Skeletal muscle satellite cell (primary cell): ENCODE data around the gene RNLS. TPM values are rescaled to one million over a fixed set of nuclear protein-coding genes. Genes with fewer than 3 reads are reported as not detected.

ENCODE experiments used
- H3K27me3 ChIP-seq: 2 replicates; pipeline ENCODE4 v1.7.0; 2013; ENCODE audit warnings: low read length; ENCODE audit not compliant: control insufficient read depth, insufficient read depth
- H3K36me3 ChIP-seq: 2 replicates; pipeline ENCODE4 v1.7.0; 2013; ENCODE audit warnings: mild to moderate bottlenecking, control low read depth, low read length; ENCODE audit not compliant: insufficient read depth
- H3K4me1 ChIP-seq: 2 replicates; pipeline ENCODE4 v1.7.0; 2013; ENCODE audit warnings: low read length; ENCODE audit not compliant: control insufficient read depth, insufficient read depth
- H3K4me2 ChIP-seq: 2 replicates; pipeline ENCODE4 v1.7.0; 2013; ENCODE audit warnings: mild to moderate bottlenecking, low read length
- H3K4me3 ChIP-seq: 2 replicates; pipeline ENCODE4 v1.7.0; 2013; ENCODE audit warnings: low read length
- H3K9ac ChIP-seq: 2 replicates; pipeline ENCODE4 v1.7.0; 2013; ENCODE audit warnings: mild to moderate bottlenecking, low read depth, low read length, moderate library complexity
- H3K9me3 ChIP-seq: replicated peaks from 2 replicates; pipeline ENCODE4 v1.7.0; 2013; ENCODE audit warnings: mild to moderate bottlenecking, control low read depth, low read length
- total RNA-seq: library from RNA; depleted of rRNA; stranded (reverse); fragments of >200 nt; gene quantifications from 2 replicates; pipeline ENCODE4 v1.2.3, GENCODE V29; 2012; rRNA removed

The RNLS gene
- total RNA-seq, result 9.4 and 13.2 TPM in 2 replicates

DNA sequence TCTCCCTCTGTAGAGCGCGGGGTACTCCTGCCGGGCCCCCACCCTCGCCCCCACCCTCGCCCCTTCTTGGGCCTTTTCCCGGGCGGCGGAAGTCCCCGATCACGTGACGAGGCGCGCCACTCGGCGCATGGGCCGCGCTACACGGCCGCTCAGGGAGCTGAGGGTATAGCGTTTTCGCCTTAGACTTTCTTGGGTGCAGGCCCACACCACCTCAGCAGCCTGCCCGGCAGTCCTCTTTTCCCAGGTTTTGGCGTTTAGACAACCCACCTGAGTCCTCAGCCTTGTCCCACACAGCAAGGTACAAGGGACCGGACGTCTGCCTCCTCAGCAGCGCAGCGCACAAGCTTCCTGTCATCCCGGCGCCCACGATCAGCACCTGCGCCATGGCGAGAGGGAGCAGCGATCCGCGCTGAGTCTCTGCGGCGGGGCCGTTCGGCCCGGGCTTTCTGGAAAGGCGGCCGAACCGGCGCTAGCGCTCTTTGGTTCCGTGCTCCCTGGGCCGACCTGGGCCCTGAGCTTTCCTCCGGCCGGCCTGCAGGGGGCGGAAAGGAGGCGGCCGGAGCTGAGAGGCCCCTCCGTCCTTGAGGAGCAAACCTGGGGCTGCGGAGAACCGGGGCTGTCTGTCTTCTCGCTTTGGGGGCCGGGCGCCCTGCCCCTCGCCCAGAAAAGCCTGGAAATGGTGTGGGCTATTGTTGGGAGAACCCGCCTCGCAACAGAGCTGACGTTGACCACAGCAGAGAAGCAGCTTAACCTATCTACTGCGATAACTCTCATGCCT lies at the start of gene RNLS:
TSS of gene RNLS (minus strand) at position 513 of the 778 bp plus-strand sequence.
- peak within 1 kb of the TSS; percentile 76 for H3K4me3 ChIP-seq
- H3K9ac ChIP-seq, result peak within 1 kb of the TSS; percentile 83
- H3K9me3 ChIP-seq, result no peaks in the 10 kb centered on the region
- no peaks in the 10 kb centered on the region for H3K36me3 ChIP-seq
- peak within 1 kb of the TSS; percentile 94 for H3K4me2 ChIP-seq
- H3K27me3 ChIP-seq, result no peaks in the 10 kb centered on the region
- H3K4me1 ChIP-seq, result peaks cover 3% of the 10 kb centered on the region

DNA sequence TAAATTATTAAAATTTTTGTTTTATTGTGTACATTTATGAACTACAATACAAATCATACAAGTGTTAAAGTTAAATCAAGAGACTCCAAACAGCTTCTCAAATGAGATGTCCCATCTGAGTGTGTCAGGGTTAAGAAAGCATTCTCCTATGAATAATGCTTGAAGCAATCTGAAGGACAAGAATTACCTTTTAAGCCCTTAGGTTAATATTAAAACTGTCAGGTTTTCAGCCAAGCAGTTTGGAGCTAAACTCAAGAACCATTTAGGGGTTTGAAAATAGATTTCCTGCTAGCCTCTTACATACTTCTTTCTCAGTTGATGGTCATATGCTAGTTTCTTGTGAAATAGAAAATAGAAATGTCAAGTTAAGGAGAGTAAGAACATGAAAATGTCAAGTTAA lies 41.7 kb upstream of the RNLS start:
- H3K9ac ChIP-seq, result no peak overlapping the region
- H3K36me3 ChIP-seq, result no peaks in the 10 kb centered on the region
- H3K9me3 ChIP-seq, result no peaks in the 10 kb centered on the region
- no peaks in the 10 kb centered on the region for H3K4me1 ChIP-seq
- no peak overlapping the region for H3K4me3 ChIP-seq
- H3K4me2 ChIP-seq, result no peak overlapping the region
- H3K27me3 ChIP-seq, result no peaks in the 10 kb centered on the region

DNA sequence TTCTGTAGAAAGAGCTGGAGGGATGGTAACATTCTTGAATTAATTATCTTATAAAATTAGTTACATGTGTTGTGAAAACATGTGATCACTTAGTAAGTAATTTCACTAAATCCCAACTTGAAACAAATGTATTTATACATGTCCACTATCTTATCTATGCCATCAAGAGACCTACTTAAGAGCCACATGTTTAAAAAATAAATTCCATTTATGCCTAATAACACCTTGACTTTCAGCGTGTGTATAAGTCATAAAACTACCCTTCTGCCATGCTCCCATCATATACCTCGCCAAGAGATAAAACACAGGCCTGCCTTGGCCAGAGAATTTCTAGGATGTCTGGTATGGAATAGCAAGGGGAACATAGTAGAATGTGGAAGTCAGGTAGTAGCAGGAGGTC lies 40.7 kb upstream of the RNLS start:
- Histone ChIP-seq H3K27me3 (no peaks in the 10 kb centered on the region), H3K9me3 (no peaks in the 10 kb centered on the region), H3K4me1 (no peaks in the 10 kb centered on the region), H3K9ac (no peak overlapping the region), H3K36me3 (no peaks in the 10 kb centered on the region), H3K4me3 (no peak overlapping the region), H3K4me2 (no peak overlapping the region)

- Histone ChIP-seq H3K4me1 (no peaks in the 10 kb centered on the region), H3K9ac (no peak overlapping the region), H3K9me3 (no peaks in the 10 kb centered on the region), H3K4me2 (no peak overlapping the region), H3K27me3 (no peaks in the 10 kb centered on the region), H3K36me3 (no peaks in the 10 kb centered on the region), H3K4me3 (no peak overlapping the region)
These were observed 37.3 kb upstream of the RNLS start for GRCh38 chr10:88620441-88620840.

GRCh38 chr10:88618496-88618895 lies 35.4 kb upstream of the RNLS start:
- H3K4me3 ChIP-seq, result no peak overlapping the region
- no peaks in the 10 kb centered on the region for H3K36me3 ChIP-seq
- no peaks in the 10 kb centered on the region for H3K4me1 ChIP-seq
- H3K9ac ChIP-seq, result no peak overlapping the region
- no peaks in the 10 kb centered on the region for H3K27me3 ChIP-seq
- H3K4me2 ChIP-seq, result no peak overlapping the region
- no peaks in the 10 kb centered on the region for H3K9me3 ChIP-seq

DNA sequence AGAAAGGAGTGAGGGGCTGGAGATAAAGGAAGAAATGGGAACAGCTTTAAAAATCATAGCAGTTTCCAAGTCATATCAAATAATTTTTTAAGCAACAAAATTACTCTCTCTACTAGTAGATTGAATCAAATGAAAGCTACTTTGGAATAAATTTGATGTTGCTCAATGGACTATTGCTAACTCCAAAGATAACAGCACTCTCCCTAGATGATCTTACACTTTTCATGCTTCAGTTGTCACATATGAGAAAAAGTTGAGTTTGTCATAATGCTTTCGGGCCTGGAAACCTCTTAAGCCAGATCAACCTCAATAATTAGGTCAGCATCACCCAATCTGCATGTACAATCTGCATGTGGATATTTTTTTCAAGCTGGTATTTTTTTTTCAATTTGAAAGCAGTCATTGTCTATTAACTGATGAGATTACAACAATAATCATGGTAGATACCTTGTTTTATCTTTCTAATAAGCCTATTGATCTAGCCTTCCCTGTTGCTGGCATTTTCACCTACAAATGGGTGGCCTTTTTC lies 34.7 kb upstream of the RNLS start:
- no peaks in the 10 kb centered on the region for H3K36me3 ChIP-seq
- H3K4me2 ChIP-seq, result no peak overlapping the region
- H3K27me3 ChIP-seq, result no peaks in the 10 kb centered on the region
- no peak overlapping the region for H3K4me3 ChIP-seq
- H3K4me1 ChIP-seq, result no peaks in the 10 kb centered on the region
- H3K9me3 ChIP-seq, result no peaks in the 10 kb centered on the region
- no peak overlapping the region for H3K9ac ChIP-seq

- Histone ChIP-seq H3K36me3 (no peaks in the 10 kb centered on the region), H3K9ac (no peak overlapping the region), H3K27me3 (no peaks in the 10 kb centered on the region), H3K4me3 (no peak overlapping the region), H3K4me1 (no peaks in the 10 kb centered on the region), H3K4me2 (no peak overlapping the region), H3K9me3 (no peaks in the 10 kb centered on the region)
These were observed 33.3 kb upstream of the RNLS start for GRCh38 chr10:88616250-88616977.

DNA sequence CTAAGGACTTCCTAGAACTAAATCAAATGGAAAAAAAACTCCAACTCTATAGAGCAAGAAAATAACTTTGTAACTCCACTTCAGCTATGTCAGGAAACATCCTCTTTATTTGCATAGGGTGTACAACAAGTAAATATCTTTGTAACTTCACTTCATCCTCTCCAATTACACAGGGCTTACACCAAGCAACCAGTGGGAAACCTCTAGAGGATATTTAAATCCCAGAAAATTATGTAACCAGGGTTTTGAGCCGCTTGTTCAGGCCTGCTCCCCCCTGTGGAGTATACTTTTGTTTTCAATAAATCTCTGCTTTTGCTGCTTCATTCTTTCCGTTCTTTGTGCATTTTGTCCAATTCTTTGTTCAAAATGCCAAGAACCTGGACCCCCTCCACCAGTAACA lies 25.7 kb upstream of the RNLS start:
- Histone ChIP-seq H3K4me1 (no peaks in the 10 kb centered on the region), H3K9ac (no peak overlapping the region), H3K27me3 (no peaks in the 10 kb centered on the region), H3K4me3 (no peak overlapping the region), H3K4me2 (no peak overlapping the region), H3K36me3 (no peaks in the 10 kb centered on the region), H3K9me3 (no peaks in the 10 kb centered on the region)

GRCh38 chr10:88608052-88608732 lies 25.1 kb upstream of the RNLS start:
- H3K9me3 ChIP-seq, result no peaks in the 10 kb centered on the region
- H3K4me1 ChIP-seq, result no peaks in the 10 kb centered on the region
- no peak overlapping the region for H3K4me2 ChIP-seq
- no peaks in the 10 kb centered on the region for H3K36me3 ChIP-seq
- H3K9ac ChIP-seq, result no peak overlapping the region
- H3K27me3 ChIP-seq, result no peaks in the 10 kb centered on the region
- no peak overlapping the region for H3K4me3 ChIP-seq

DNA sequence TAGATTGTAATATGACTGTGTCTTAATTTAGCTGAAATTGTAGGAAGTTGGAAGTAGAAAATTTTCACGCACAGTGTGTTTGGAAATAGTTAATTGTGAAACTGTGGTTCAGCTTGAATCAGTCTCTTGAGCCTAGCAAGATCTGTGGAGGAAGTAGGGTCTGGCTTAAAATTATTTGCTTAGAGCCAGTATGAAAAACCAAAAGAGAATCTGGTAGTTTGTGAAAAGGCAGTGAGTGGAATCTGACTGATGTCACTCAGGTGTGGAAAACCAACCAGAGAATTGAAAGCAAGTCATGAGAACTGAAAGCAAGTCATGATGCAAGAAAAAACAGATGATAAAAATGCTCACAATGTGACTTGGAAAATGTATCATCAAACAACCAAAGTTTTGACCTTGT lies 14.9 kb upstream of the RNLS start:
- H3K9me3 ChIP-seq, result no peaks in the 10 kb centered on the region
- H3K4me3 ChIP-seq, result no peak overlapping the region
- no peak overlapping the region for H3K4me2 ChIP-seq
- no peak overlapping the region for H3K9ac ChIP-seq
- no peaks in the 10 kb centered on the region for H3K4me1 ChIP-seq
- no peaks in the 10 kb centered on the region for H3K36me3 ChIP-seq
- no peaks in the 10 kb centered on the region for H3K27me3 ChIP-seq

DNA sequence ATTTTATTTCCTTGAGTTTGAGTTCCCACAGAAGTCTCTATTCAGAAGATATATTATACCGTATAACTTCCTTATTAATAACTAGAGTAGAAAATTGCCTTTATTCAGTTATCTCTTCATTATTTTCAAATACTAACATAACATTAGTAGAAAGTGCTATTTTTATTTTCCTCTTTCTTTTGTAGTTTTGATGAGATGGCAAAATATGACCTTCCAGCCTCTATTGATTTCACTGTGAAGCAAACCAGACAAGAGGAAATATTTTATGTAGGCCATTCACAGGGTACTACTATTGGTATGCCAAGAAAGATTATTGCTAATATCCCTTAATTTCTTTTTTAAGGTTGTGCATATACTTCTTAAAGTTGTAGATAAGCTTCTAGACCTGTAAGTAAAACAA lies 11.4 kb upstream of the RNLS start:
- no peaks in the 10 kb centered on the region for H3K27me3 ChIP-seq
- H3K36me3 ChIP-seq, result no peaks in the 10 kb centered on the region
- H3K9ac ChIP-seq, result no peak overlapping the region
- H3K4me3 ChIP-seq, result no peak overlapping the region
- H3K9me3 ChIP-seq, result no peaks in the 10 kb centered on the region
- no peak overlapping the region for H3K4me2 ChIP-seq
- H3K4me1 ChIP-seq, result no peaks in the 10 kb centered on the region
